K562 (cell line): ENCODE data around the gene JAKMIP1. TPM values are rescaled to one million over a fixed set of nuclear protein-coding genes. Genes with fewer than 3 reads are reported as not detected.

ENCODE experiments used
- ATAC-seq: fragments of 200-7000 bp; cut with Tn5 transposase; 3 replicates; pipeline ENCODE4 v1.9.1; 2020; ENCODE audit warnings: moderate library complexity
- BruUV-seq: library from RNA; stranded (reverse); fragments of 400-500 nt; replicated peaks from 2 replicates; lab custom pipeline; 2021; lab: Mats Ljungman, UMichigan
- CTCF ChIA-PET: fragments of 300-600 bp; formaldehyde crosslinking; extraction: SDS; loops from one replicate; lab custom pipeline; 2021; ENCODE audit warnings: low intra/inter-chr PET ratio; lab: Yijun Ruan, JAX
- POLR2A ChIA-PET: fragments of 300-600, 350-650 bp; sonication (Branson Sonifier 250); formaldehyde crosslinking; extraction: SDS; loops from one replicate; lab custom pipeline; 2021; ENCODE audit warnings: antibody characterized with exemption, inconsistent platforms; lab: Yijun Ruan, JAX
- DNase-seq, 4 experiments: peaks; one replicate each; pipeline versions ENCODE4 v3.0.0 to v3.0.0-alpha.2; 2011 to 2018; ENCODE audit warnings: low spot score in 3 of 4, mixed read lengths in 3 of 4; ENCODE audit errors: extremely low read depth in 1 of 4
- FAIRE-seq: peaks from 2 replicates; lab custom pipeline; 2011; peaks lifted over from hg19 to GRCh38; lab: Jason Lieb, UNC
- H2AFZ ChIP-seq: 2 replicates; pipeline ENCODE4 v1.6.0; 2011; ENCODE audit warnings: low read depth, low read length, control low read depth, inconsistent platforms
- H3K27ac ChIP-seq: fragments of 200-600 bp; 3 replicates; pipeline ENCODE4 v1.8.0; 2011; ENCODE audit warnings: low read depth, mild to moderate bottlenecking, control low read depth, inconsistent platforms, low read length, moderate library complexity, mixed read lengths; ENCODE audit errors: extremely low read depth
- H3K27me3 ChIP-seq, 2 experiments: fragments of 300-600 bp in 1 of 2; 2 replicates in 1 of 2; 3 replicates in 1 of 2; pipeline versions ENCODE4 v1.6.0 to v1.8.0; 2011; ENCODE audit warnings: inconsistent platforms in 2 of 2, low read length in 2 of 2, mild to moderate bottlenecking in 1 of 2, mixed read lengths in 1 of 2, moderate library complexity in 1 of 2; ENCODE audit not compliant: control insufficient read depth in 2 of 2, insufficient read depth in 2 of 2
- H3K36me3 ChIP-seq: fragments of 300-600 bp; 3 replicates; pipeline ENCODE4 v1.8.0; 2011; ENCODE audit warnings: mild to moderate bottlenecking, low read length, inconsistent platforms; ENCODE audit not compliant: control insufficient read depth, insufficient read depth
- H3K4me1 ChIP-seq, 2 experiments: fragments of 200-600 bp in 1 of 2; replicated peaks in 1 of 2; 2 replicates in 1 of 2; 3 replicates in 1 of 2; pipeline versions ENCODE4 v1.5.1 to v1.8.0; 2011; ENCODE audit warnings: inconsistent platforms in 2 of 2, low read length in 2 of 2, mild to moderate bottlenecking in 1 of 2, mixed read lengths in 1 of 2, moderate library complexity in 1 of 2; ENCODE audit not compliant: control insufficient read depth in 2 of 2, insufficient read depth in 2 of 2
- H3K4me2 ChIP-seq: 2 replicates; pipeline ENCODE4 v1.6.1; 2011; ENCODE audit warnings: low read length, control low read depth, inconsistent platforms, mixed read lengths; ENCODE audit not compliant: insufficient read depth
- H3K4me3 ChIP-seq: fragments of 200-600 bp; sonication (generic), shearing (Covaris generic); 2 replicates; pipeline ENCODE4 v1.5.1; 2016; ENCODE audit warnings: control low read depth, inconsistent platforms
- H3K79me2 ChIP-seq: fragments of 200-600 bp; 3 replicates; pipeline ENCODE4 v1.8.0; 2011; ENCODE audit warnings: low read length, inconsistent platforms; ENCODE audit not compliant: control insufficient read depth, insufficient read depth
- H3K9ac ChIP-seq, 2 experiments: 2 replicates each; pipeline versions ENCODE4 v1.6.0 to v1.6.1; 2011; ENCODE audit warnings: low read depth in 2 of 2, low read length in 2 of 2, control low read depth in 1 of 2, inconsistent platforms in 1 of 2, mild to moderate bottlenecking in 1 of 2, mixed read lengths in 1 of 2; ENCODE audit not compliant: insufficient read depth in 1 of 2
- H3K9me1 ChIP-seq: one replicate; pipeline ENCODE4 v1.6.0; 2011; ENCODE audit warnings: inconsistent platforms, mild to moderate bottlenecking, low read length, moderate library complexity; ENCODE audit not compliant: control insufficient read depth, insufficient read depth
- H3K9me3 ChIP-seq: replicated peaks from 2 replicates; pipeline ENCODE4 v1.5.1; 2011; ENCODE audit warnings: low read depth, low read length, inconsistent platforms; ENCODE audit not compliant: control insufficient read depth, insufficient read depth
- H4K20me1 ChIP-seq: replicated peaks from 2 replicates; pipeline ENCODE4 v1.6.1; 2011; ENCODE audit warnings: low read length, inconsistent platforms, mixed read lengths; ENCODE audit not compliant: control insufficient read depth, insufficient read depth
- ETV5 ChIP-seq: sonication (generic); formaldehyde crosslinking; IDR thresholded peaks from 2 replicates; pipeline ENCODE4 v1.4.0; 2020; ENCODE audit warnings: low read depth, mild to moderate bottlenecking, missing genetic modification reagents
- RAD21 ChIP-seq, 2 experiments: fragments of 250-450 bp in 1 of 2; fragments of 450-650 bp in 1 of 2; sonication (Bioruptor Pico) in 1 of 2; formaldehyde crosslinking in 1 of 2; IDR thresholded peaks in 1 of 2; conservative IDR thresholded peaks in 1 of 2; 2 replicates each; pipeline versions ENCODE4 v1.4.0 to v1.8.0; 2020 to 2022; ENCODE audit warnings: mild to moderate bottlenecking in 2 of 2, moderate library complexity in 1 of 2
- WGBS: fragments of 100-300 bp; shearing (Covaris generic); methylation state at CpG from one replicate; pipeline ENCODE4 v1.1.6; 2016; ENCODE audit warnings: low coverage, mixed read lengths; ENCODE audit not compliant: insufficient coverage; ENCODE audit errors: missing lambda C conversion rate; 5-methylcytosine and 5-hydroxymethylcytosine counted together
- in situ Hi-C: fragments of 300-500 bp; cut with MboI; formaldehyde crosslinking; loops from 4 replicates; pipeline ENCODE4 v1.15.0; 2018; ENCODE audit warnings: inconsistent platforms, mixed read lengths
- intact Hi-C: fragments of 100-400 bp; cut with micrococcal nuclease; formaldehyde crosslinking; loops from 2 replicates; pipeline ENCODE4 v1.14.2; 2022
- polyA plus RNA-seq, 8 experiments: library from polyadenylated mRNA; depleted of rRNA in 4 of 8; stranded (reverse) in 5 of 8; unstranded in 3 of 8; fragments of >200 nt; fragmentation: Nextera tagmentation in 2 of 8; fragmentation: Illumina TruSeq in 1 of 8; extraction: Ambion mirVana in 2 of 8; extraction: Trizol in 1 of 8; gene quantifications; 2 replicates each; pipeline versions ENCODE4 v1.2.1 to v1.2.3, GENCODE V29; 2011 to 2014; ENCODE audit warnings: inconsistent platforms in 1 of 8, missing spikeins in 1 of 8
- total RNA-seq, 7 experiments: library from RNA; depleted of rRNA in 6 of 7; stranded (reverse); fragments of >200 nt in 6 of 7; fragmentation: Illumina TruSeq in 2 of 7; extraction: Trizol in 2 of 7; gene quantifications; 2 replicates each; pipeline versions ENCODE4 v1.2.1 to v1.2.3, GENCODE V29; 2011 to 2021; ENCODE audit warnings: low replicate concordance in 1 of 7
- TF ChIP-seq, protein P1 (sequence below), 3 experiments: IDR thresholded peaks in 2 of 3; conservative IDR thresholded peaks in 1 of 3; 2 replicates each; pipeline ENCODE4 v1.5.1; 2011 to 2012; ENCODE audit warnings: low read length in 3 of 3, mild to moderate bottlenecking in 3 of 3, control low read depth in 2 of 3, improper control_type of control experiment in 1 of 3, inconsistent platforms in 1 of 3, low read depth in 1 of 3, mixed read lengths in 1 of 3, moderate library complexity in 1 of 3; ENCODE audit not compliant: insufficient read depth in 2 of 3
- TF ChIP-seq, protein P2 (sequence below): fragments of 250-450 bp; sonication (Bioruptor Pico); IDR thresholded peaks from 2 replicates; pipeline ENCODE4 v1.5.0; 2022; ENCODE audit warnings: mild to moderate bottlenecking
- TF ChIP-seq, protein P3 (sequence below), 2 experiments: fragments of 450-650 bp; IDR thresholded peaks; 2 replicates each; pipeline ENCODE4 v1.6.1; 2018; ENCODE audit warnings: mild to moderate bottlenecking in 2 of 2, low read depth in 1 of 2; ENCODE audit not compliant: partially characterized antibody in 2 of 2

Gene JAKMIP1
- total and polyA plus RNA-seq, 9 of the 15 experiments (the other 6 are each of a cell fraction or from before 2014, with no cell fraction given): not detected

DNA sequence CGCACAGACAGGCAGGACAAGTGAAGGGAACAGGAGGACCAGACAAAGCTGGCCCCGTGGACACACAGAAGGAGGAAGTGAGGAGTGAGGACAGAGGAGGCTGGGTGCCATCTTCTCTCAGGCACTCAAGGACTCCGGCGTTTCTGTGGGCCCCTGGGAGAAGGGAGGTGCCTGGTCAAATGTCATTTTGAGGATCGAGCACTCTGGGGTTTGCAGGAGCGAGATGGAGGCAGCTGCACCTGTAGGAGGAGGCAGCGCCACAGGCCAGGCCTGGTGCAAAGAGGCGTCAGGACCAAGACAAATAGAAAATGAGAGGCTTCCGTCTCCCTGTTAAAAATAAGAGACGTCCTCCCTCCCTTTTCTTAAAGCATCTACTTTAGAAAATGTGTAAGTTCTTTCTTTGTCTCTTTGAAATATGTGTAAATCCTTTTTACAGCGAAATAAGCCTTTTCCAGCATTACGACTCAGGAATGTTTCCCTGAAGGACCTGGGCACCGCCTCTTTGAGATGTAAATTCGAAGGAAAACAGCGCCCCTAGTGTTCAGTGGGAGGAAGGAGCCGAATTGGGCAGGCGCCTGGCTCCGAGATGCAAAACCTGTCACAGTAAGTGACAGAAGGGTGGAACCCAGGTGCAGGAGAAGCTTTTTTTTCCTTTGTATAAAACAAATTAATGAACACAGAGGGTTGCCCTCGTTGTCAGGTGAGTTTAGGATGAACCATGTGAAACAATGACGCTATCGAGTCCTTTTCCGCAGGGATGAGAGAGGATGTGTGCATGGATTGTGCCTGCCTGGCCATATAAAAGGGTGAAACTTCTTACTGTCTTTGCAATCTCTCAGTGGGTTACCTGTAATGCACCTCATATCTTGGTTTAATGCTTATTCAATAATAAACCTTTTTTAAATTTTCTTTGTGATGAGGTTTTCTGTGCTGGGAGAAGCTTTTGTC is 180.8 kb downstream of the JAKMIP1 start:
- H3K4me3 ChIP-seq: no peak overlapping the region
- intact Hi-C loops (no loop called here), in situ Hi-C loops (no loop called here)
- CTCF ChIA-PET: interaction anchor here (0.8 kb wide), 1 partner anchor 22 kb away, joined by 4 read pairs; no protein-coding TSS in a partner anchor
- H3K4me2 ChIP-seq: no peak overlapping the region
- H3K27me3 ChIP-seq: peaks cover 10 to 63% of the 10 kb centered on the region in 2 experiments; a peak in 3 of 5 replicates
- DNase-seq (peak; percentile 62 to 79 (median 71)), ATAC-seq (peak; percentile 88), FAIRE-seq (peak; percentile 86)
- no peaks in the 10 kb centered on the region for H3K9me3 ChIP-seq
- WGBS: 14% methylated on average over 20 of the region's 22 CpGs
- no peak overlapping the region for H3K27ac ChIP-seq
- BruUV-seq: no TSS peak
- H3K36me3 ChIP-seq: no peaks in the 10 kb centered on the region
- no peaks in the 10 kb centered on the region for H3K79me2 ChIP-seq
- H3K4me1 ChIP-seq: no peaks in the 10 kb centered on the region
- no peak for TF ChIP-seq ETV5 (CRISPR knock-in tag)
- TF ChIP-seq, protein P1, sequence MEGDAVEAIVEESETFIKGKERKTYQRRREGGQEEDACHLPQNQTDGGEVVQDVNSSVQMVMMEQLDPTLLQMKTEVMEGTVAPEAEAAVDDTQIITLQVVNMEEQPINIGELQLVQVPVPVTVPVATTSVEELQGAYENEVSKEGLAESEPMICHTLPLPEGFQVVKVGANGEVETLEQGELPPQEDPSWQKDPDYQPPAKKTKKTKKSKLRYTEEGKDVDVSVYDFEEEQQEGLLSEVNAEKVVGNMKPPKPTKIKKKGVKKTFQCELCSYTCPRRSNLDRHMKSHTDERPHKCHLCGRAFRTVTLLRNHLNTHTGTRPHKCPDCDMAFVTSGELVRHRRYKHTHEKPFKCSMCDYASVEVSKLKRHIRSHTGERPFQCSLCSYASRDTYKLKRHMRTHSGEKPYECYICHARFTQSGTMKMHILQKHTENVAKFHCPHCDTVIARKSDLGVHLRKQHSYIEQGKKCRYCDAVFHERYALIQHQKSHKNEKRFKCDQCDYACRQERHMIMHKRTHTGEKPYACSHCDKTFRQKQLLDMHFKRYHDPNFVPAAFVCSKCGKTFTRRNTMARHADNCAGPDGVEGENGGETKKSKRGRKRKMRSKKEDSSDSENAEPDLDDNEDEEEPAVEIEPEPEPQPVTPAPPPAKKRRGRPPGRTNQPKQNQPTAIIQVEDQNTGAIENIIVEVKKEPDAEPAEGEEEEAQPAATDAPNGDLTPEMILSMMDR (IDR thresholded peaks at IDR 0.05 in 2 of 3, conservative IDR thresholded peaks at IDR 0.05 in 1 of 3; ENCODE audit: insufficient read depth in 2 of 3, low read depth in 1 of 3, low read length in 3 of 3): peak; percentile 70 to 89 (median 76)
- TF ChIP-seq, protein P2, sequence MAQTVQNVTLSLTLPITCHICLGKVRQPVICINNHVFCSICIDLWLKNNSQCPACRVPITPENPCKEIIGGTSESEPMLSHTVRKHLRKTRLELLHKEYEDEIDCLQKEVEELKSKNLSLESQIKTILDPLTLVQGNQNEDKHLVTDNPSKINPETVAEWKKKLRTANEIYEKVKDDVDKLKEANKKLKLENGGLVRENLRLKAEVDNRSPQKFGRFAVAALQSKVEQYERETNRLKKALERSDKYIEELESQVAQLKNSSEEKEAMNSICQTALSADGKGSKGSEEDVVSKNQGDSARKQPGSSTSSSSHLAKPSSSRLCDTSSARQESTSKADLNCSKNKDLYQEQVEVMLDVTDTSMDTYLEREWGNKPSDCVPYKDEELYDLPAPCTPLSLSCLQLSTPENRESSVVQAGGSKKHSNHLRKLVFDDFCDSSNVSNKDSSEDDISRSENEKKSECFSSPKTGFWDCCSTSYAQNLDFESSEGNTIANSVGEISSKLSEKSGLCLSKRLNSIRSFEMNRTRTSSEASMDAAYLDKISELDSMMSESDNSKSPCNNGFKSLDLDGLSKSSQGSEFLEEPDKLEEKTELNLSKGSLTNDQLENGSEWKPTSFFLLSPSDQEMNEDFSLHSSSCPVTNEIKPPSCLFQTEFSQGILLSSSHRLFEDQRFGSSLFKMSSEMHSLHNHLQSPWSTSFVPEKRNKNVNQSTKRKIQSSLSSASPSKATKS: no peak
- TF ChIP-seq RAD21 (CRISPR knock-in tag; conservative IDR thresholded peaks at IDR 0.05 in 1 of 2, IDR thresholded peaks at IDR 0.05 in 1 of 2): peak in 1 of 2 experiments; percentile 29; a peak in 1 of 4 replicates
- TF ChIP-seq, protein P3, sequence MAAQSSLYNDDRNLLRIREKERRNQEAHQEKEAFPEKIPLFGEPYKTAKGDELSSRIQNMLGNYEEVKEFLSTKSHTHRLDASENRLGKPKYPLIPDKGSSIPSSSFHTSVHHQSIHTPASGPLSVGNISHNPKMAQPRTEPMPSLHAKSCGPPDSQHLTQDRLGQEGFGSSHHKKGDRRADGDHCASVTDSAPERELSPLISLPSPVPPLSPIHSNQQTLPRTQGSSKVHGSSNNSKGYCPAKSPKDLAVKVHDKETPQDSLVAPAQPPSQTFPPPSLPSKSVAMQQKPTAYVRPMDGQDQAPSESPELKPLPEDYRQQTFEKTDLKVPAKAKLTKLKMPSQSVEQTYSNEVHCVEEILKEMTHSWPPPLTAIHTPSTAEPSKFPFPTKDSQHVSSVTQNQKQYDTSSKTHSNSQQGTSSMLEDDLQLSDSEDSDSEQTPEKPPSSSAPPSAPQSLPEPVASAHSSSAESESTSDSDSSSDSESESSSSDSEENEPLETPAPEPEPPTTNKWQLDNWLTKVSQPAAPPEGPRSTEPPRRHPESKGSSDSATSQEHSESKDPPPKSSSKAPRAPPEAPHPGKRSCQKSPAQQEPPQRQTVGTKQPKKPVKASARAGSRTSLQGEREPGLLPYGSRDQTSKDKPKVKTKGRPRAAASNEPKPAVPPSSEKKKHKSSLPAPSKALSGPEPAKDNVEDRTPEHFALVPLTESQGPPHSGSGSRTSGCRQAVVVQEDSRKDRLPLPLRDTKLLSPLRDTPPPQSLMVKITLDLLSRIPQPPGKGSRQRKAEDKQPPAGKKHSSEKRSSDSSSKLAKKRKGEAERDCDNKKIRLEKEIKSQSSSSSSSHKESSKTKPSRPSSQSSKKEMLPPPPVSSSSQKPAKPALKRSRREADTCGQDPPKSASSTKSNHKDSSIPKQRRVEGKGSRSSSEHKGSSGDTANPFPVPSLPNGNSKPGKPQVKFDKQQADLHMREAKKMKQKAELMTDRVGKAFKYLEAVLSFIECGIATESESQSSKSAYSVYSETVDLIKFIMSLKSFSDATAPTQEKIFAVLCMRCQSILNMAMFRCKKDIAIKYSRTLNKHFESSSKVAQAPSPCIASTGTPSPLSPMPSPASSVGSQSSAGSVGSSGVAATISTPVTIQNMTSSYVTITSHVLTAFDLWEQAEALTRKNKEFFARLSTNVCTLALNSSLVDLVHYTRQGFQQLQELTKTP (IDR thresholded peaks at IDR 0.05; ENCODE audit: low read depth in 1 of 2, partially characterized antibody in 2 of 2): peak in 1 of 2 experiments; percentile 28
- POLR2A ChIA-PET: interaction anchor here (1.2 kb wide), 1 partner anchor 22 kb away, joined by 3 read pairs; no protein-coding TSS in a partner anchor
- no peaks in the 10 kb centered on the region for H3K9me1 ChIP-seq
- no peaks in the 10 kb centered on the region; the same call in none of the 2 replicates for H4K20me1 ChIP-seq
- H3K9ac ChIP-seq: no peak overlapping the region
- 0 out of 2 replicates have a peak overlapping the region, but pooled peaks have one; percentile 38 for H2AFZ ChIP-seq
